PC-9 (cell line): ENCODE data around the gene VRK1. TPM values are rescaled to one million over a fixed set of nuclear protein-coding genes. Genes with fewer than 3 reads are reported as not detected.

Experiments used
- BruUV-seq: library from RNA; stranded (reverse); fragments of 400-500 nt; replicated peaks from 2 replicates; lab custom pipeline; 2021; lab: Mats Ljungman, UMichigan
- CTCF ChIA-PET: fragments of 300-600 bp; sonication (Branson Sonifier 250); formaldehyde crosslinking; loops from one replicate; lab custom pipeline; 2022; ENCODE audit warnings: antibody characterized with exemption; lab: Charles Lee
- POLR2A ChIA-PET: fragments of 300-600 bp; sonication (Branson Sonifier 250); formaldehyde crosslinking; loops from one replicate; lab custom pipeline; 2022; ENCODE audit warnings: antibody characterized with exemption; ENCODE audit not compliant: unreplicated experiment; lab: Charles Lee
- DNase-seq, 2 experiments: peaks; one replicate each; pipeline versions ENCODE4 v3.0.0 to v3.0.0-alpha.2; 2015 to 2022; ENCODE audit warnings: mixed read lengths in 1 of 2
- H2AFZ ChIP-seq: fragments of 200-600 bp; sonication (generic); 2 replicates; pipeline ENCODE4 v1.8.1; 2017; ENCODE audit warnings: antibody characterized with exemption
- H3F3A ChIP-seq: fragments of 200-600 bp; sonication (generic); 2 replicates; pipeline ENCODE4 v1.8.1; 2017; ENCODE audit warnings: antibody characterized with exemption, mild to moderate bottlenecking, low read depth; ENCODE audit not compliant: insufficient read depth
- H3K27ac ChIP-seq: fragments of 200-600 bp; sonication (generic); 2 replicates; pipeline ENCODE4 v1.6.1; 2016; ENCODE audit warnings: mixed run types
- H3K27me3 ChIP-seq: fragments of 200-600 bp; sonication (generic); 2 replicates; pipeline ENCODE4 v1.6.1; 2016; ENCODE audit warnings: low read depth, mixed run types; ENCODE audit not compliant: insufficient read depth
- H3K36me3 ChIP-seq: fragments of 200-600 bp; sonication (generic); 2 replicates; pipeline ENCODE4 v1.6.1; 2016; ENCODE audit warnings: low read depth, mixed run types
- H3K4me1 ChIP-seq: fragments of 200-600 bp; sonication (generic); replicated peaks from 2 replicates; pipeline ENCODE4 v1.6.1; 2016; ENCODE audit warnings: mixed run types; ENCODE audit not compliant: insufficient read depth
- H3K4me2 ChIP-seq: fragments of 200-600 bp; sonication (generic); 2 replicates; pipeline ENCODE4 v1.6.1; 2017; ENCODE audit warnings: mixed run types
- H3K4me3 ChIP-seq: fragments of 200-600 bp; sonication (generic); 2 replicates; pipeline ENCODE4 v1.6.1; 2016; ENCODE audit warnings: mixed run types
- H3K79me2 ChIP-seq: fragments of 200-600 bp; sonication (generic); 2 replicates; pipeline ENCODE4 v1.6.1; 2017; ENCODE audit warnings: low read depth, mixed run types
- H3K9me2 ChIP-seq: fragments of 200-600 bp; sonication (generic); 2 replicates; pipeline ENCODE4 v1.8.1; 2017; ENCODE audit warnings: mild to moderate bottlenecking; ENCODE audit not compliant: insufficient read depth
- H3K9me3 ChIP-seq: fragments of 200-600 bp; sonication (generic); 2 replicates; pipeline ENCODE4 v1.8.1; 2016; ENCODE audit warnings: low read depth; ENCODE audit not compliant: insufficient read depth
- H4K20me1 ChIP-seq: fragments of 200-600 bp; sonication (generic); 2 replicates; pipeline ENCODE4 v1.8.1; 2017; ENCODE audit not compliant: insufficient read depth
- EZH2 ChIP-seq: fragments of 200-600 bp; sonication (generic); IDR thresholded peaks from 2 replicates; pipeline ENCODE4 v1.8.0; 2017; ENCODE audit warnings: antibody characterized with exemption, low read depth
- intact Hi-C: fragments of 100-400 bp; cut with micrococcal nuclease; formaldehyde crosslinking; loops from one replicate; pipeline ENCODE4 v1.10.0; 2022; ENCODE audit not compliant: unreplicated experiment
- total RNA-seq: library from RNA; stranded (reverse); gene quantifications from 2 replicates; pipeline ENCODE4 v1.2.3, GENCODE V29; 2021
- TF ChIP-seq, protein P1 (sequence below): fragments of 200-600 bp; sonication (generic); conservative IDR thresholded peaks from 2 replicates; pipeline ENCODE4 v1.6.1; 2017; ENCODE audit warnings: mixed run types, antibody characterized with exemption, mild to moderate bottlenecking, moderate library complexity

VRK1 gene
- total RNA-seq, 1 experiment from 2014 or later, result 6.8 TPM

- Histone ChIP-seq H3K79me2 (no peaks in the 10 kb centered on the region), H3K27me3 (no peaks in the 10 kb centered on the region), H3K9me3 (no peaks in the 10 kb centered on the region), H2AFZ (no peak overlapping the region), H4K20me1 (no peaks in the 10 kb centered on the region), H3K4me2 (no peak overlapping the region), H3K27ac (no peak overlapping the region), H3F3A (no peaks in the 10 kb centered on the region), H3K36me3 (no peaks in the 10 kb centered on the region), H3K4me1 (no peaks in the 10 kb centered on the region), H3K9me2 (no peaks in the 10 kb centered on the region), H3K4me3 (no peak overlapping the region)
- ChIA-PET CTCF (no interaction called here), POLR2A (no interaction called here)
- BruUV-seq, result no TSS peak
- no peak for DNase-seq
- TF ChIP-seq EZH2, result no peak
- TF ChIP-seq, protein P1, sequence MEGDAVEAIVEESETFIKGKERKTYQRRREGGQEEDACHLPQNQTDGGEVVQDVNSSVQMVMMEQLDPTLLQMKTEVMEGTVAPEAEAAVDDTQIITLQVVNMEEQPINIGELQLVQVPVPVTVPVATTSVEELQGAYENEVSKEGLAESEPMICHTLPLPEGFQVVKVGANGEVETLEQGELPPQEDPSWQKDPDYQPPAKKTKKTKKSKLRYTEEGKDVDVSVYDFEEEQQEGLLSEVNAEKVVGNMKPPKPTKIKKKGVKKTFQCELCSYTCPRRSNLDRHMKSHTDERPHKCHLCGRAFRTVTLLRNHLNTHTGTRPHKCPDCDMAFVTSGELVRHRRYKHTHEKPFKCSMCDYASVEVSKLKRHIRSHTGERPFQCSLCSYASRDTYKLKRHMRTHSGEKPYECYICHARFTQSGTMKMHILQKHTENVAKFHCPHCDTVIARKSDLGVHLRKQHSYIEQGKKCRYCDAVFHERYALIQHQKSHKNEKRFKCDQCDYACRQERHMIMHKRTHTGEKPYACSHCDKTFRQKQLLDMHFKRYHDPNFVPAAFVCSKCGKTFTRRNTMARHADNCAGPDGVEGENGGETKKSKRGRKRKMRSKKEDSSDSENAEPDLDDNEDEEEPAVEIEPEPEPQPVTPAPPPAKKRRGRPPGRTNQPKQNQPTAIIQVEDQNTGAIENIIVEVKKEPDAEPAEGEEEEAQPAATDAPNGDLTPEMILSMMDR, result no peak
- intact Hi-C loops, result no loop called here
Observed at GRCh38 chr14:96916751-96917150, 119.6 kb downstream of the VRK1 start.

- no peaks in the 10 kb centered on the region for H3K9me2 ChIP-seq
- H3K27me3 ChIP-seq, result no peaks in the 10 kb centered on the region
- no peak overlapping the region for H2AFZ ChIP-seq
- H3K27ac ChIP-seq, result no peak overlapping the region
- no peaks in the 10 kb centered on the region for H3K36me3 ChIP-seq
- no peak overlapping the region for H3K4me2 ChIP-seq
- no peak overlapping the region for H3K4me3 ChIP-seq
- no TSS peak for BruUV-seq
- no peak for DNase-seq
- no peaks in the 10 kb centered on the region for H4K20me1 ChIP-seq
- POLR2A ChIA-PET, result no interaction called here
- H3K9me3 ChIP-seq, result no peaks in the 10 kb centered on the region
- TF ChIP-seq EZH2, result no peak
- TF ChIP-seq, protein P1, result no peak
- CTCF ChIA-PET, result no interaction called here
- H3K4me1 ChIP-seq, result no peaks in the 10 kb centered on the region
- no peaks in the 10 kb centered on the region for H3K79me2 ChIP-seq
- intact Hi-C loops, result no loop called here
- H3F3A ChIP-seq, result no peaks in the 10 kb centered on the region
Observed at GRCh38 chr14:96917442-96917963, 120.3 kb downstream of the VRK1 start.

DNA sequence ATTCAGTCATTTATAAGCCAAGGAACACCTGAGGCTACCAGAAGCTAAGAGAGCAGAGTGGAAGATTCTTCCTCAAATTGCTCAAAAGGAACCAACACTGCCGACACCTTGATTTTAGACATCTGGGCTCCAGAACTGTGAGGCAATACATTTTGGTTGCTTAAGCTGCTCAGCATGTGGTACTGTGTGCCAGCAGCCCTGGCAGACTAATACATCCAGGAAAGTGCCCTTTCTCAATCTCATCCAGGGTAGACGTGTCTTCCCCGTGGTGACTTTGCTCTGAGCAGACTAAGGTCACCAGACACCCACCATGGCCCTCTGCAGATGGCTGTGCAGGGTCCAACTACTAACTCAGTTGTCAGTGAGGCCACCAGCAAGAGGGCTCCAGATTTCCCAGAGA, 122.8 kb downstream of the VRK1 start:
- POLR2A ChIA-PET, result no interaction called here

More for the DNA sequence above, 122.8 kb downstream of the VRK1 start:
- H3K36me3 ChIP-seq, result no peaks in the 10 kb centered on the region
- no peak overlapping the region for H3K4me3 ChIP-seq
- no peak for DNase-seq
- H3F3A ChIP-seq, result no peaks in the 10 kb centered on the region
- no peak overlapping the region for H2AFZ ChIP-seq
- H3K27ac ChIP-seq, result no peak overlapping the region
- H3K4me1 ChIP-seq, result no peaks in the 10 kb centered on the region
- no peaks in the 10 kb centered on the region for H3K79me2 ChIP-seq
- TF ChIP-seq, protein P1, result no peak
- TF ChIP-seq EZH2, result no peak
- H3K9me2 ChIP-seq, result no peaks in the 10 kb centered on the region
- no peaks in the 10 kb centered on the region for H3K27me3 ChIP-seq
- no peak overlapping the region for H3K4me2 ChIP-seq
- no peaks in the 10 kb centered on the region for H3K9me3 ChIP-seq
- CTCF ChIA-PET, result no interaction called here
- intact Hi-C loops, result no loop called here
- H4K20me1 ChIP-seq, result no peaks in the 10 kb centered on the region
- no TSS peak for BruUV-seq
